NCI-H1048 (cell line): Measurements from ENCODE around the gene P4HB.

Experiments
- DNase-seq: peaks from one replicate; lab custom pipeline; 2025; lab: John Stamatoyannopoulos, UW

The P4HB gene

GRCh38 chr17:81898029-81898866, 37.9 kb upstream of the P4HB start:
- no peak for DNase-seq

DNA sequence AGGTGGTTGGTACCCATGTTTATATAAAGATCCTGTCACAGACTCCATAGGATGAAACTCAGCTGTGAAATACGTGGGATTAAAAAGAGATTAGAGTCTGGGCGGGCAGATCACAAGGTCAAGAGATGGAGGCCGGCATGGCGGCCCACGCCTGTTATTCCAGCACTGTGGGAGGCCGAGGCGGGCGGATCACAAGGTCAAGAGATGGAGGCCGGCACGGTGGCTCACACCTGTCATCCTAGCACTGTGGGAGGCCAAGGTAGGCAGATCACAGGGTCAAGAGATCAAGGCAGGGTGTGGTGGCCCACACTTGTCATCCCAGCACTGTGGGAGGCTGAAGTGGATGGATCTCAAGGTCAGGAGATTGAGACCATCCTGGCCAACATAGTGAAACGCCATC, 35.1 kb upstream of the P4HB start:
- DNase-seq, result no peak

DNA sequence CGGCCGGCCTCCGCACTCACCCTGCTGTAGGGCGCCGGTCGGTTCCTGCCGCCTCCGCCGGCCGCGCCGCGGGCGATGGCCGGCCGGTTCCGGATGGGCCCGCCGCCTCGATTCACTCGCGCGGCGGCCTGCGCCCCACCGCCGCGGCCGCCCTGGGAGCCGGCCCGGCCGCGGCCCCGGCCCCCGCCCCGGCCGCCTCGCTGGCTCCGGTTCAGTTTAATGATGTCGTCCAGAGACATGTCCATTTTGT, 30.9 kb upstream of the P4HB start:
- DNase-seq, result no peak

GRCh38 chr17:81890447-81891302, 30.3 kb upstream of the P4HB start:
- DNase-seq, result no peak

DNA sequence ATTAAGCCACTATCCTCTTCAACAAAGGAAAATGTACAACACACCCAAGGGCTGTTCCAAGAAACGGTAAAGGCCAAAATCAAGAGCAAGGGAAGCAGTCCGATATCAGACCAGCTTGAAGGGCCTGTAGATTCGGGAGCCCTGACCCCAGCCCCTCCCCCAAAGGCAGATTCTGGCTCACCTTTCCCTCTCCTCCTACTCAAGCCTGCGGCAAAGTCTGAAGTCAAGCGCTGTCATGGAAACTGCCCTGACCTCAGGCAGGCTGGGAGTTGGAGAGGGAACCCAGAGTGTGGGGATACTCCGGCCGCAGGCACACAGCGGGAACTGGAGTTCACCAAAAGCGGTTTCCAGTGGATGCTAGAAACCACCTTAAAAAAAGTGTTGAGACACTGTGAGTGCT, 29.3 kb upstream of the P4HB start:
- DNase-seq, result no peak

DNA sequence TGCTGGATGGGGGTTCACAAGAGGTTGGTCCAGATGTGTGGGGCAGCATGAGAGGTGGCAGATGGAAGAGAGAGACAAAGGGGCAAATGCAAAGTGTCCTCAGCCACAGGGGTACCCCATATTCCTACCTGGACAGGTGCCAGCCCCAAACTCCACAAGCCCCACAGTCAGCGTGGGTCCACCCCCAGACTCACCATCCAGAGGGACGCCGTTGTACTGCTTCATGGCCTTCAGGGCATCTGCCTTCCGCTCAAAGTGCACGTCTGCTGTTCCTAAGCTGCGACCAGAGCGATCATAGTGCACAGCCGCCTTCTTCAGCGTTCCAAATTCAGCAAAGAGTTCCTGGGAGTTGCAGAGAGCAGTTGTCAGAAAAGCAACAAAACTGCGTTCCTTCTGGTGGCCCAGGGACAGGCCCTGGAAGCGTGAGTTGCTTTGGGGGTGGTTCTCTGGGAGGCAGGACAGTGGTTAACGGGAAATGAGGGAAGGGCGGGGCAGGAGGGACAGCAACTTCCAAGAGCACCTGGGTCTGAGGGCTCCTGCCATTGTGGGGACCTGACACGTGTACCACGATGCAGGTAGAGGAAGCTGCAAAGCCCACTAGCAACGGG, 28.8 kb upstream of the P4HB start:
- no peak for DNase-seq

DNA sequence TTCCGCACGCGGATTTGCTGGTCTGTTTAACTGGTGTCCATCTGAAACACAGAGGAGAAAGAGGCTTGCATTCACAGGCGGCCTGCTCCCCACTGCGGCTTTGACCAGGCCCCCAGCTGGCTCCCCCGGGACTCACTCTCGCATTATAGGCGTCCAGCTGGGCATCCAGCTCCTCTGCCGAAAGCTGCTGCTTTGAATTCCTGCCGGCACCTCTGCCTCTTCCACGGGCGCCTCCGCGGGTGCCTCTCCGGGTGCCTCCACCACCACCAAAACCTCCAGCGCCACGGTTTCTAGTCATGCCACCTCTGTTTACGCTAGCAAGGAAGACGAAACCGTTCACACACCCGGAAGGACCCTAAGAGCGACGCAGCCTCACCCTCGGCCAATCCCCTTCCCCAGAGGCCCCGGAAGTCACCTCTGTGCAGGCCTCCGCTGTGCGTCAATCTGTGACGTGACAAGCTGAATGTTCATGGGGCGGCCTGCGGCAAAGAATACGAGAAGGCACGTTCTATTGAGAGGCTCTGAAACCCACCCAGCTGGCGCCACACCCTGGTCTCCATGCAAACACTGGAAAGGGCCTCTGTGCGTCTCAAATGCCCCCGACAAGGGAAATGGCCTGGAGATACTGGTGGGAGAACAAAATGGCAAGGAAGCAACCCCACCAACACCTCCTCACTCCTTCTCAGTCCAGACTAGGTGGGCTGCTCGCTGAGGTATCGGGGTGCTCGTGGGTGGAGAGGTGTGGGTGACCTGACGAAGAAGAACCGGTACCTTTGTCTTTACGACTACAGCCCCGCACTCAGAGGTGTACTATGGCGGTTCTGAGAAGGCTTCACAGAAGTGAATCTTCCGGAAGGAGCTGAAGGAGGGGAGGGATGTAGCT, 28.0 kb upstream of the P4HB start:
- DNase-seq, result no peak

DNA sequence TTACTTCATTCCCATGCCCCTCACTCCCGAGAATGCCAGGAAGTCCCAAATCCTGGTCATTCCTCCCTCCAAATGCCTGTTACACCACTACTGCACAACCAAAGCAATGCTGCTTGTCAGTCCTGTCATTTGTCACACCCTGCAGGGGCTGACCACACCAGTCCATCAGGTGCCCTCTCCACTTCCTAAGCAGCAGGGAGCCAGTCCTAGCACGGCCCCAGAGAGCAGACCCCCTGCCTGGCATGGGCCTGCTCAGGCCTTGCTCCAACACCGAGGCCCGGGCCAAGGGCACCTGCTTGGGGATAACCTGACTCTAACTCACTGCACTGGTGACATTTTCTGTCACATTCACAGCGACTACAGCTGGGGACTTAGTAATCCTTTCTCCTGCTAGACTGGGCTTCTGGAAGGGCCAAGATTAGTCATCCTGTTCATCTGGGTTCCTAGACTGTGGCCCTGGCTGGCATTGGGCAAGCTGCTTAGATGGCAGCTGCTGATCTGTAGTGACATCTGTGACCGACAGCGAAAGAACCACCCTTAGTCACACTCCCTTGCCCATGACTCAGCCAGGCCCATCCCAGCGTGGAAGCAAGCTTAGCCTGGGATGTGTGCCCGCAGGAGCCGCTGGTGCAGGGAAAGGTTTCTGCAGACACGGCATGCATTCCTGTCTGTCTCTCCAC, 25.7 kb upstream of the P4HB start:
- no peak for DNase-seq

GRCh38 chr17:81885454-81885853, 25.1 kb upstream of the P4HB start:
- no peak for DNase-seq

GRCh38 chr17:81884968-81885367, 24.6 kb upstream of the P4HB start:
- DNase-seq, result no peak

GRCh38 chr17:81884520-81884919, 24.2 kb upstream of the P4HB start:
- DNase-seq, result no peak

DNA sequence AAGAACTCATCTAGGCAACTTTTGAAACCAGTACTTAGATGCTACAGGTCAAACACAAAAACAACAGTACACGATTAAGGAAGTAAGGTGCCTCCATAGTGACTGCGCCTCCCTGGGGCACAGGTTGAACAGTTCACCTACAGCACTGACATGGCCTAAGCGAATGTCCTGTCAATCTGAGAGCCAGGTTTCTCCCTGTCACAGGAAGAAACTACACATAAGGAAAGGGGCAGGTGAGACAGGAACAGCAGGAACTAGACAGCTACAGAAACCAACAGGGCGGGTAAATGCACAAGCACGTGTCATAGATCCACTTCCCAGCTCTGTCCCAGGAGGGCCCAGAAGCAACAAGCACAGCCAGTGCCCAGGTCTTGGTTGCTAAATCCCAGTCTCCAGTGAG, 18.8 kb upstream of the P4HB start:
- no peak for DNase-seq

DNA sequence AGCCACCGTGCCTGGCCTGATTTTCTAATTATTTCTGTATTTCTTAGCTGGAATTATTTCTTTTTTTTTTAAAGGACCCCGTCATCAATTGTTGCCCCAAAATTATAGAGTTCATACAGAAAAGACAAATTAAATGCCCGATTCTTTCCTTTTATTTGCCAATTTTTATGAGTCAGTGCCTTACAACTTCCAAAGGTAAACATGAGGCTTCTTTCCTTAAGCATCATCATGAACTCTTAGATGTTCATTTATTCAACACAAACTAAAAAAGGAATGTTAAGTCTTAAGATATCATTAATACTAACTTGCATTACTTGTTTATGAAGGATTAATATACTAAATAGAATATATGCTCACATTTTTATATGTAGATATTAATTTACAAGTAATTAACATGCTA, 18.0 kb upstream of the P4HB start:
- DNase-seq, result no peak

- DNase-seq, result no peak
Measured at GRCh38 chr17:81877569-81877968, 17.2 kb upstream of the P4HB start.

DNA sequence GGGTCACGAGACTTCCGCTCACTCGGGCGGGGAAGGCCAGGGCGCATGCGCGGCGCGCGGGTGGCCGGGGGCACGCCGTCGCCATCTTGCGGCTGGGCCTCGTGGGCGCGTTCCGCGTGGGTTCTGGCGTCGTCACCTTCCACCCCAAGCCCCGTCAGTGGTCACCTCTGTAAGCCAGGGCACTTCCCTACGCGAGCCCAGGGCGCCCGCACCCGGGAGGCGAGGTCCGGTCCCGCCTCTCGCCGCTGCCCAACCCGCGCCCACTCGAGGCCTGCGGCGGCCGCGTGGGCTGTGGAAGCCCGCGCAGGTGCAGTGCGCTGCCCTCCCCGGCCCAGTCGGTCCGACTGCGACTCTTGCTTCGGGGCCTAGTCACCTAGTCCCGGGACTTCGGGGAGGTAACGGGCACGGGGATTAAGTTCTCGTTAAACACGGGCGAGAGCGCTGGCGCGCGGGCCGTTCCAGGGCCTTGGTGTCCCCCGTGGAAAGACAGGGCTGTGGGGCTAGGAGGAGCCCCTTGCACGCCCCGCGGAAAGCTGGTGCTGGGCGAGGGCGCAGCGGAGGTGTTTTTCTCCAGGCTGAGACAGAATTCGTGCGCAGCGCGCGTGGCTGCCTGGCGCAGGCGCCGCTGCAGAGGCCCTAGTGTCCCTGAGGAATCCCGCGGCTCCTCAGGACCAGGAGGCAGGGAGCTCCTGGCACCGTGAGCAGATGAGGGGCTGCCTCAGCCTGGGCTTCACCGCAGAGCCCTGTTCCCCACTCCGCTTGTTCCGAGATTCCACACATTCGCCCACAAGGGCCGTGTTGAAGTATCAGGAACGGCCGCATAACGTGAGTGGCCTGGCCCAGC, 11.3 kb upstream of the P4HB start:
- DNase-seq, result peak; percentile 58

GRCh38 chr17:81870981-81871386, 10.6 kb upstream of the P4HB start, which contains the start of gene ARHGDIA:
TSS of gene ARHGDIA (minus strand) at chr17:81871337. CDS start at chr17:81869930, 1,407 bp downstream.
- DNase-seq, result no peak

DNA sequence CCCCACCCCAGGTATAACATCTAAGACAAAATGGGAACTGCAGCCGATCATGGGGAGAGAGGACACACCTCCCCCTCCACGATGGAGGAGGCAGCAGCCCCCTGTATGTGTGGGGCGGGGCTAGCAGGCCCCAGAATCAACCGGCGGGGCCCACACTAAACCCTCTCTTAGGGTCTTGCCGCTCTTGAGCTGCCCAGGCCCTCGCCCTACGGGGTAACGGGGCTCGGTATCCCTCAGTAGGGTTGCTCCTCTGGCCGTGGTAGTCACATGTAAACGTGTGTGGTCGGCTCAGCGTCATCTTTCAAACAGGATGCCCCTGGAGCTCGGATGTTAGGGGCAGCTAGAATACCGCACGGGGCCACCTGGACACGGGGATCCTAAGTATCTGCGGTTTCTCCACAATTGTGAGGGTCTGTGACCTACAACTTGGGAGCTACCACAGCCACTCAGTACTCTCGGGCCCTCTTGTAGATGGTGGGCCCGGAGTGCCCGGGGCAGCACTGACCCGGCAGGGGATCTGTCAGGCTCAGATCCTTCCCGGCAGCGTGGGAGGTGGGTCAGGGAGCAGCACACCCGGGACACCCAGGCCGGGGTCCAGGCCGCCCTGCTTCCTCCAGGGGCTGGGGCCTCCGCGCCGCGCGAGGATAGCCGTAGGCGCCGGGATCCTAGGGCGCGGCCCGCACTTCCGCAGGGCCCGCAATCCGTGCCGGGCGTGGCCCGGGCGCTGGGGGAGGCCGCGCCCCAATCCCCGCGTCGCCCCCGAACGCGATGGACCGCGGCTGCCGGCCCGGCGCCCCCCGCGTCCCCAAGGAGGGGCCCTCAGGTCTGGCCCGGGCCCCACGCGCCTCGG, 10.0 kb upstream of the P4HB start:
- DNase-seq, result no peak

GRCh38 chr17:81869221-81870130, 9.1 kb upstream of the P4HB start:
- no peak for DNase-seq
